Activated T-cell treated with anti-CD3 and anti-CD28 coated beads, Interleukin-2, amount 50 U/mL, for 48 hours (primary cell): ENCODE measurements around the gene EPHA4.
A peak's percentile ranks its signal among the peaks of the same experiment; 100 is the strongest.

Source experiments
- DNase-seq, 2 experiments: peaks; one replicate each; pipeline ENCODE4 v3.0.0-alpha.2; 2020

The EPHA4 gene

GRCh38 chr2:221571025-221571550 lies 1.0 kb downstream of the EPHA4 start:
- DNase-seq, result peak in 1 of 2 experiments; percentile 59

GRCh38 chr2:221570321-221570935 lies 1.7 kb downstream of the EPHA4 start:
- peak; percentile 24 to 33 for DNase-seq

GRCh38 chr2:221569871-221570270 lies 2.2 kb downstream of the EPHA4 start:
- no peak for DNase-seq

GRCh38 chr2:221569425-221569845 lies 2.7 kb downstream of the EPHA4 start:
- no peak for DNase-seq

- no peak for DNase-seq
Observed at GRCh38 chr2:221568299-221568698, 3.8 kb downstream of the EPHA4 start.

GRCh38 chr2:221567809-221568208 lies 4.3 kb downstream of the EPHA4 start:
- DNase-seq, result no peak

- DNase-seq, result no peak
Observed at GRCh38 chr2:221567231-221567760, 4.8 kb downstream of the EPHA4 start.

GRCh38 chr2:221563270-221563985 lies 8.7 kb downstream of the EPHA4 start:
- DNase-seq, result no peak

- no peak for DNase-seq
Observed at GRCh38 chr2:221562226-221562625, 9.9 kb downstream of the EPHA4 start.

GRCh38 chr2:221561770-221562169 lies 10.3 kb downstream of the EPHA4 start:
- no peak for DNase-seq

- no peak for DNase-seq
Observed at GRCh38 chr2:221559991-221560390, 12.1 kb downstream of the EPHA4 start.

GRCh38 chr2:221558107-221558506 lies 14.0 kb downstream of the EPHA4 start:
- no peak for DNase-seq

GRCh38 chr2:221555494-221555846 lies 16.6 kb downstream of the EPHA4 start:
- no peak for DNase-seq

- no peak for DNase-seq
Observed at GRCh38 chr2:221554769-221555493, 17.2 kb downstream of the EPHA4 start.

GRCh38 chr2:221553333-221553732 lies 18.8 kb downstream of the EPHA4 start:
- DNase-seq, result no peak

- no peak for DNase-seq
Observed at GRCh38 chr2:221552291-221552690, 19.8 kb downstream of the EPHA4 start.

- no peak for DNase-seq
Observed at GRCh38 chr2:221551864-221552263, 20.2 kb downstream of the EPHA4 start.

- DNase-seq, result no peak
Observed at GRCh38 chr2:221549143-221549542, 23.0 kb downstream of the EPHA4 start.

- no peak for DNase-seq
Observed at GRCh38 chr2:221546505-221547225, 25.4 kb downstream of the EPHA4 start.

GRCh38 chr2:221541131-221541735 lies 30.9 kb downstream of the EPHA4 start:
- no peak for DNase-seq

GRCh38 chr2:221539246-221539645 lies 32.9 kb downstream of the EPHA4 start:
- no peak for DNase-seq

GRCh38 chr2:221535824-221536223 lies 36.3 kb downstream of the EPHA4 start:
- DNase-seq, result no peak
